ENCODE measurements around the gene MYLK. TPM values are rescaled to one million over a fixed set of nuclear protein-coding genes. Genes with fewer than 3 reads are reported as not detected.

MYLK gene
- total and polyA plus RNA-seq, 9 of the 15 experiments (the other 6 are each of a cell fraction or from before 2014, with no cell fraction given), result 0.11 to 0.53 (median 0.18) TPM; not detected in 2

DNA sequence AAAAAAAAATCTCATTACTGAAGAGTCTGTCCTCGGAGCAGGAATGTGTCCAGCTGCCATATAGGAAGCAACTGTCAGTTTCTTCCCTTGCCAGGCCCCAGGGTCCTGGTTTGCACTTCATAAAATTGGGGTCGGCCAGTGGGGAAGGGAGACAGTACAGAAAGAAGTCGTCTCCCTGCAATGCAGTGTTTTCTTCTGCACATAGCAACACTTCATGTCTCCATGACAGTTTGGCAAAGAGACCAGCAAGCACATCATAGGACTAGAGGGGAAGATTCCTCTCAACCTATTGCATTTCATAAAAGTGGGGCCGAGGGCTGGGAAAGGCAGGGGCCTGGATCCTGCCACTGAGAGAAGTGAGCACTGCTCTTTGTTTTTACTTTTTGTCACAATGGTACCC, 161.1 kb downstream of the MYLK start:
- no TSS peak for BruUV-seq (replicated peaks)
- DNase-seq (ENCODE audit: extremely low read depth in 1 of 4, low spot score in 3 of 4) (no peak), FAIRE-seq (no peak), ATAC-seq (no peak)
- Histone ChIP-seq H3K4me3 (no peak overlapping the region), H3K27me3 (ENCODE audit: control insufficient read depth in 2 of 2, insufficient read depth in 2 of 2, low read length in 2 of 2) (no peaks in the 10 kb centered on the region), H3K9me1 (ENCODE audit: control insufficient read depth, insufficient read depth, low read length) (no peaks in the 10 kb centered on the region), H3K4me1 (replicated peaks in 1 of 2; ENCODE audit: control insufficient read depth in 2 of 2, insufficient read depth in 2 of 2, low read length in 2 of 2) (no peaks in the 10 kb centered on the region), H3K9me3 (replicated peaks; ENCODE audit: control insufficient read depth, insufficient read depth, low read depth, low read length) (no peaks in the 10 kb centered on the region), H3K4me2 (ENCODE audit: insufficient read depth, low read length) (no peak overlapping the region; the same call in 1 of the 2 replicates), H2AFZ (ENCODE audit: low read depth, low read length) (no peak overlapping the region), H3K9ac (ENCODE audit: insufficient read depth in 1 of 2, low read depth in 2 of 2, low read length in 2 of 2) (no peak overlapping the region), H3K27ac (ENCODE audit: extremely low read depth, low read depth, low read length) (no peak overlapping the region), H3K79me2 (ENCODE audit: control insufficient read depth, insufficient read depth, low read length) (no peaks in the 10 kb centered on the region), H4K20me1 (replicated peaks; ENCODE audit: control insufficient read depth, insufficient read depth, low read length) (no peaks in the 10 kb centered on the region), H3K36me3 (ENCODE audit: control insufficient read depth, insufficient read depth, low read length) (no peaks in the 10 kb centered on the region)
- in situ Hi-C loops (cut with MboI) (loop anchor here (5.0 kb wide), 1 partner anchor 1959 kb away; no protein-coding TSS in a partner anchor), intact Hi-C loops (cut with micrococcal nuclease) (loop anchor here (2.0 kb wide), 1 partner anchor 70 kb away; no protein-coding TSS in a partner anchor)
- ChIA-PET POLR2A (interaction anchor here (0.6 kb wide), 2 partner anchors 10 to 157 kb away, joined by 3 read pairs; no protein-coding TSS in a partner anchor), CTCF (ENCODE audit: low intra/inter-chr PET ratio) (no interaction called here)
- TF ChIP-seq MBD2 (IDR thresholded peaks at IDR 0.05; ENCODE audit: borderline replicate concordance, low read depth) (no peak), ZNF3 (CRISPR knock-in tag; IDR thresholded peaks at IDR 0.05) (no peak), ZNF512 (tag; IDR thresholded peaks at IDR 0.05) (no peak), CTBP1 (IDR thresholded peaks at IDR 0.05; ENCODE audit: borderline replicate concordance) (no peak)
- WGBS (ENCODE audit: insufficient coverage, low coverage, missing lambda C conversion rate), result 0% methylated on average over 3 of the region's 4 CpGs

GRCh38 chr3:123722456-123722855, 161.7 kb downstream of the MYLK start:
- Histone ChIP-seq H4K20me1 (replicated peaks; ENCODE audit: control insufficient read depth, insufficient read depth, low read length) (no peaks in the 10 kb centered on the region), H3K27me3 (ENCODE audit: control insufficient read depth in 2 of 2, insufficient read depth in 2 of 2, low read length in 2 of 2) (no peaks in the 10 kb centered on the region), H3K9me1 (ENCODE audit: control insufficient read depth, insufficient read depth, low read length) (no peaks in the 10 kb centered on the region), H2AFZ (ENCODE audit: low read depth, low read length) (no peak overlapping the region), H3K79me2 (ENCODE audit: control insufficient read depth, insufficient read depth, low read length) (no peaks in the 10 kb centered on the region), H3K9ac (ENCODE audit: insufficient read depth in 1 of 2, low read depth in 2 of 2, low read length in 2 of 2) (no peak overlapping the region), H3K4me3 (no peak overlapping the region), H3K36me3 (ENCODE audit: control insufficient read depth, insufficient read depth, low read length) (no peaks in the 10 kb centered on the region), H3K27ac (ENCODE audit: extremely low read depth, low read depth, low read length) (no peak overlapping the region), H3K4me2 (ENCODE audit: insufficient read depth, low read length) (no peak overlapping the region), H3K4me1 (replicated peaks in 1 of 2; ENCODE audit: control insufficient read depth in 2 of 2, insufficient read depth in 2 of 2, low read length in 2 of 2) (no peaks in the 10 kb centered on the region), H3K9me3 (replicated peaks; ENCODE audit: control insufficient read depth, insufficient read depth, low read depth, low read length) (no peaks in the 10 kb centered on the region)
- ChIA-PET POLR2A (no interaction called here), CTCF (ENCODE audit: low intra/inter-chr PET ratio) (no interaction called here)
- no peak for ATAC-seq
- DNase-seq (ENCODE audit: extremely low read depth in 1 of 4, low spot score in 3 of 4), result no peak
- no TSS peak for BruUV-seq (replicated peaks)
- no peak for FAIRE-seq
- intact Hi-C loops (cut with micrococcal nuclease), result loop anchor here (2.0 kb wide), 1 partner anchor 70 kb away; no protein-coding TSS in a partner anchor
- in situ Hi-C loops (cut with MboI), result loop anchor here (5.0 kb wide), 1 partner anchor 1960 kb away; no protein-coding TSS in a partner anchor
- WGBS (ENCODE audit: insufficient coverage, low coverage, missing lambda C conversion rate), result 0% methylated on average over 5 of the region's 5 CpGs
- TF ChIP-seq ELF1 (tag; IDR thresholded peaks at IDR 0.05), result no peak
- no peak for TF ChIP-seq ZNF668 (CRISPR knock-in tag; IDR thresholded peaks at IDR 0.05)
- no peak for TF ChIP-seq GABPA (tag; conservative IDR thresholded peaks at IDR 0.05; ENCODE audit: low read depth)
- TF ChIP-seq ZBTB8A (IDR thresholded peaks at IDR 0.05; ENCODE audit: partially characterized antibody), result no peak
- no peak for TF ChIP-seq PYGO2 (tag; IDR thresholded peaks at IDR 0.05)
- TF ChIP-seq RFX5 (IDR thresholded peaks at IDR 0.05; ENCODE audit: low read depth, low read length), result no peak
- TF ChIP-seq CTBP1 (IDR thresholded peaks at IDR 0.05; ENCODE audit: borderline replicate concordance), result no peak
- TF ChIP-seq YY1 (IDR thresholded peaks at IDR 0.05; ENCODE audit: borderline replicate concordance in 1 of 3, control insufficient read depth in 1 of 3, extremely low read depth in 1 of 3, insufficient read depth in 3 of 3, insufficient read length in 1 of 3, insufficient replicate concordance in 2 of 3, low read depth in 1 of 3, low read length in 2 of 3), result no peak
- TF ChIP-seq MBD2 (IDR thresholded peaks at IDR 0.05; ENCODE audit: borderline replicate concordance, low read depth), result no peak
- TF ChIP-seq RBM17 (IDR thresholded peaks at IDR 0.05; ENCODE audit: borderline replicate concordance, low read depth, low read length), result no peak

All from K562 (cell line).